Ishikawa (cell line): ENCODE results near the gene COX14.

ENCODE experiments used
- CEBPB ChIP-seq: IDR thresholded peaks from 2 replicates; pipeline ENCODE4 v1.6.1; 2012
- CREB1 ChIP-seq: IDR thresholded peaks from 2 replicates; pipeline ENCODE4 v1.6.1; 2012; ENCODE audit warnings: low read depth
- EGR1 ChIP-seq: IDR thresholded peaks from 2 replicates; pipeline ENCODE4 v1.6.1; 2012
- EP300 ChIP-seq: IDR thresholded peaks from 2 replicates; pipeline ENCODE4 v1.6.1; 2012; ENCODE audit warnings: borderline replicate concordance
- FOXM1 ChIP-seq: IDR thresholded peaks from 2 replicates; pipeline ENCODE4 v1.6.1; 2012; ENCODE audit warnings: low read depth, borderline replicate concordance
- MAX ChIP-seq: IDR thresholded peaks from 2 replicates; pipeline ENCODE4 v1.6.1; 2012
- NFIC ChIP-seq: IDR thresholded peaks from 2 replicates; pipeline ENCODE4 v1.6.1; 2012
- RAD21 ChIP-seq: IDR thresholded peaks from 2 replicates; pipeline ENCODE4 v1.6.1; 2012; ENCODE audit warnings: low read depth
- REST ChIP-seq: IDR thresholded peaks from 2 replicates; pipeline ENCODE4 v1.6.1; 2012; ENCODE audit warnings: low read depth, mild to moderate bottlenecking
- TAF1 ChIP-seq: IDR thresholded peaks from 2 replicates; pipeline ENCODE4 v1.6.1; 2012; ENCODE audit warnings: low read depth, mild to moderate bottlenecking
- TCF12 ChIP-seq: IDR thresholded peaks from 2 replicates; pipeline ENCODE4 v1.6.1; 2012; ENCODE audit warnings: low read depth
- TEAD4 ChIP-seq: IDR thresholded peaks from 2 replicates; pipeline ENCODE4 v1.6.1; 2012
- USF1 ChIP-seq: IDR thresholded peaks from 2 replicates; pipeline ENCODE4 v1.6.1; 2012
- YY1 ChIP-seq: IDR thresholded peaks from 2 replicates; pipeline ENCODE4 v1.6.1; 2012; ENCODE audit warnings: low read depth
- ZBTB7A ChIP-seq: IDR thresholded peaks from 2 replicates; pipeline ENCODE4 v1.6.1; 2012; ENCODE audit warnings: low read depth

COX14 gene

GRCh38 chr12:50102646-50103309, 9.3 kb upstream of the COX14 start:
- TF ChIP-seq ZBTB7A = no peak
- no peak for TF ChIP-seq TAF1
- TF ChIP-seq RAD21 = no peak
- no peak for TF ChIP-seq EGR1

GRCh38 chr12:50103351-50103750, 8.7 kb upstream of the COX14 start:
- TF ChIP-seq YY1 = no peak

- no peak for TF ChIP-seq TEAD4
- TF ChIP-seq CEBPB = no peak
- peak; percentile 14; the same call in 1 of the 2 replicates for TF ChIP-seq RAD21
- no peak for TF ChIP-seq FOXM1
- peak; percentile 52 for TF ChIP-seq EGR1
- no peak for TF ChIP-seq ZBTB7A
- TF ChIP-seq TCF12 = no peak
- TF ChIP-seq CREB1 = no peak
- TF ChIP-seq USF1 = peak; percentile 82
- TF ChIP-seq YY1 = no peak
- TF ChIP-seq REST = no peak
- TF ChIP-seq NFIC = no peak
- no peak for TF ChIP-seq TAF1
- TF ChIP-seq EP300 = no peak
- TF ChIP-seq MAX = peak; percentile 89
Observed at GRCh38 chr12:50103767-50104321, 8.2 kb upstream of the COX14 start, which contains the start of gene GPD1. Gene GPD1, plus strand, starts transcription at chr12:50104008. Its CDS starts 43 bp downstream, at chr12:50104051.

- TF ChIP-seq TCF12 (no peak), ZBTB7A (no peak), USF1 (no peak), REST (no peak), CREB1 (no peak), NFIC (no peak), TEAD4 (no peak), FOXM1 (no peak), MAX (no peak)
Observed at GRCh38 chr12:50104417-50105366, 7.3 kb upstream of the COX14 start.

- TF ChIP-seq CEBPB = no peak
- TF ChIP-seq CREB1 = no peak
- no peak for TF ChIP-seq NFIC
- no peak for TF ChIP-seq MAX
- no peak for TF ChIP-seq TEAD4
- no peak for TF ChIP-seq EP300
- no peak for TF ChIP-seq FOXM1
- no peak for TF ChIP-seq USF1
- no peak for TF ChIP-seq TAF1
- no peak for TF ChIP-seq REST
- TF ChIP-seq TCF12 = no peak
- no peak for TF ChIP-seq ZBTB7A
Observed at GRCh38 chr12:50105913-50106450, 6.1 kb upstream of the COX14 start.
